WTC11 (cell line): ENCODE measurements around the gene MPDZ. TPM values are rescaled to one million over a fixed set of nuclear protein-coding genes. Genes with fewer than 3 reads are reported as not detected.

Experiments used
- ATAC-seq: fragments of 200-7000 bp; cut with Tn5 transposase; 2 replicates; pipeline ENCODE4 v1.10.0; 2021; ENCODE audit warnings: mild to moderate bottlenecking, moderate library complexity
- CTCF ChIA-PET: fragments of 300-600 bp; sonication (Branson Sonifier 250); formaldehyde crosslinking; loops from one replicate; lab custom pipeline; 2021; ENCODE audit warnings: antibody characterized with exemption; lab: Charles Lee
- POLR2A ChIA-PET: fragments of 350-600 bp; sonication (Branson Sonifier 250); formaldehyde crosslinking; loops from one replicate; lab custom pipeline; 2021; ENCODE audit warnings: antibody characterized with exemption; lab: Charles Lee
- DNase-seq: peaks from one replicate; pipeline ENCODE4 v3.0.0; 2021; ENCODE audit warnings: low spot score
- H3K27ac Mint-ChIP-seq: 2 replicates; pipeline ENCODE4 v1.8.0; 2021; ENCODE audit warnings: mixed read lengths
- H3K27me3 Mint-ChIP-seq: 2 replicates; pipeline ENCODE4 v1.8.0; 2021; ENCODE audit warnings: low read depth, mild to moderate bottlenecking, moderate library complexity, mixed read lengths
- H3K36me3 Mint-ChIP-seq: 2 replicates; pipeline ENCODE4 v1.8.0; 2021; ENCODE audit warnings: mixed read lengths
- H3K4me1 Mint-ChIP-seq: 2 replicates; pipeline ENCODE4 v1.8.0; 2022; ENCODE audit warnings: mixed read lengths
- H3K4me3 Mint-ChIP-seq: 2 replicates; pipeline ENCODE4 v1.8.0; 2021; ENCODE audit warnings: mild to moderate bottlenecking, moderate library complexity, mixed read lengths
- H3K9me3 Mint-ChIP-seq: 2 replicates; pipeline ENCODE4 v1.8.0; 2021; ENCODE audit warnings: mixed read lengths
- ARID4B ChIP-seq: sonication (generic); formaldehyde crosslinking; IDR thresholded peaks from 2 replicates; pipeline ENCODE4 v1.8.0; 2023; ENCODE audit warnings: missing genetic modification reagents, mild to moderate bottlenecking, borderline replicate concordance
- CDX4 ChIP-seq: fragments of 250-450 bp; sonication (Bioruptor Pico); IDR thresholded peaks from 2 replicates; pipeline ENCODE4 v1.9.0; 2021; ENCODE audit warnings: moderate library complexity, mild to moderate bottlenecking, inconsistent platforms, borderline replicate concordance
- ELF4 ChIP-seq: sonication (generic); formaldehyde crosslinking; IDR thresholded peaks from 2 replicates; pipeline ENCODE4 v1.8.1; 2022; ENCODE audit warnings: low read depth, mild to moderate bottlenecking, moderate library complexity, missing genetic modification reagents
- ETV6 ChIP-seq: sonication (generic); formaldehyde crosslinking; IDR thresholded peaks from 2 replicates; pipeline ENCODE4 v1.8.1; 2022; ENCODE audit warnings: mild to moderate bottlenecking, missing genetic modification reagents
- GRHL2 ChIP-seq: fragments of 250-450 bp; sonication (Bioruptor Pico); IDR thresholded peaks from 2 replicates; pipeline ENCODE4 v1.8.0; 2022; ENCODE audit warnings: mild to moderate bottlenecking, moderate library complexity; ENCODE audit not compliant: insufficient replicate concordance, severe bottlenecking
- PREB ChIP-seq: sonication (generic); formaldehyde crosslinking; IDR thresholded peaks from 2 replicates; pipeline ENCODE4 v1.8.1; 2022; ENCODE audit warnings: mild to moderate bottlenecking, missing genetic modification reagents, moderate library complexity, borderline replicate concordance
- RORB ChIP-seq: fragments of 250-450 bp; sonication (Bioruptor Pico); IDR thresholded peaks from 2 replicates; pipeline ENCODE4 v1.9.0; 2021; ENCODE audit warnings: mild to moderate bottlenecking
- SMAD4 ChIP-seq: sonication (generic); formaldehyde crosslinking; IDR thresholded peaks from 2 replicates; pipeline ENCODE4 v1.8.0; 2022; ENCODE audit warnings: mild to moderate bottlenecking, missing genetic modification reagents
- SOX15 ChIP-seq: fragments of 250-450 bp; sonication (Bioruptor Pico); IDR thresholded peaks from 2 replicates; pipeline ENCODE4 v1.9.0; 2021; ENCODE audit warnings: mild to moderate bottlenecking
- TEAD1 ChIP-seq: sonication (generic); formaldehyde crosslinking; IDR thresholded peaks from 2 replicates; pipeline ENCODE4 v1.8.0; 2022; ENCODE audit warnings: mild to moderate bottlenecking, missing genetic modification reagents
- USF1 ChIP-seq: sonication (generic); formaldehyde crosslinking; IDR thresholded peaks from 2 replicates; pipeline ENCODE4 v1.8.0; 2022; ENCODE audit warnings: mild to moderate bottlenecking, missing genetic modification reagents
- ZNF138 ChIP-seq: sonication (generic); formaldehyde crosslinking; conservative IDR thresholded peaks from 2 replicates; pipeline ENCODE4 v1.8.1; 2022; ENCODE audit warnings: mild to moderate bottlenecking, moderate library complexity, missing genetic modification reagents
- ZNF425 ChIP-seq: fragments of 250-450 bp; sonication (Bioruptor Pico); conservative IDR thresholded peaks from 2 replicates; pipeline ENCODE4 v1.9.0; 2021; ENCODE audit warnings: mild to moderate bottlenecking
- total RNA-seq: library from RNA; stranded (reverse); gene quantifications from 3 replicates; pipeline ENCODE4 v1.2.3, GENCODE V29; 2021
- TF ChIP-seq, protein P1 (sequence below): sonication (generic); formaldehyde crosslinking; conservative IDR thresholded peaks from 2 replicates; pipeline ENCODE4 v1.8.1; 2022; ENCODE audit warnings: mild to moderate bottlenecking, missing genetic modification reagents
- TF ChIP-seq, protein P2 (sequence below): sonication (generic); formaldehyde crosslinking; IDR thresholded peaks from 2 replicates; pipeline ENCODE4 v1.8.1; 2023; ENCODE audit warnings: mild to moderate bottlenecking, missing genetic modification reagents

Gene MPDZ
- total RNA-seq, 1 experiment from 2014 or later: 38.5 TPM

GRCh38 chr9:13210306-13210705 is 69.2 kb downstream of the MPDZ start:
- 0 out of 2 replicates have a peak, but pooled peaks cover 5% of the 10 kb centered on the region for H3K4me1 Mint-ChIP-seq
- POLR2A ChIA-PET: interaction anchor here (0.6 kb wide), 1 partner anchor 74 kb away, joined by 3 read pairs; no protein-coding TSS in a partner anchor
- TF ChIP-seq RORB (CRISPR knock-in tag) (no peak), ZNF425 (CRISPR knock-in tag) (no peak), CDX4 (CRISPR knock-in tag) (no peak)
- TF ChIP-seq, protein P1, sequence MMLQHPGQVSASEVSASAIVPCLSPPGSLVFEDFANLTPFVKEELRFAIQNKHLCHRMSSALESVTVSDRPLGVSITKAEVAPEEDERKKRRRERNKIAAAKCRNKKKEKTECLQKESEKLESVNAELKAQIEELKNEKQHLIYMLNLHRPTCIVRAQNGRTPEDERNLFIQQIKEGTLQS (CRISPR knock-in tag): no peak
- TF ChIP-seq, all 79 proteins: peak for 0
- CTCF ChIA-PET: no interaction called here
- ATAC-seq: no peak
- Mint-ChIP-seq H3K4me3 (no peak overlapping the region), H3K27me3 (no peaks in the 10 kb centered on the region), H3K27ac (no peak overlapping the region), H3K9me3 (no peaks in the 10 kb centered on the region), H3K36me3 (peaks cover 19% of the 10 kb centered on the region)
- DNase-seq: no peak

- no peak for DNase-seq
- no peak overlapping the region for H3K27ac Mint-ChIP-seq
- ATAC-seq: no peak
- no peaks in the 10 kb centered on the region for H3K27me3 Mint-ChIP-seq
- peaks cover 15% of the 10 kb centered on the region for H3K36me3 Mint-ChIP-seq
- no peak for TF ChIP-seq ELF4
- no peak for TF ChIP-seq CDX4 (CRISPR knock-in tag)
- TF ChIP-seq, protein P2, sequence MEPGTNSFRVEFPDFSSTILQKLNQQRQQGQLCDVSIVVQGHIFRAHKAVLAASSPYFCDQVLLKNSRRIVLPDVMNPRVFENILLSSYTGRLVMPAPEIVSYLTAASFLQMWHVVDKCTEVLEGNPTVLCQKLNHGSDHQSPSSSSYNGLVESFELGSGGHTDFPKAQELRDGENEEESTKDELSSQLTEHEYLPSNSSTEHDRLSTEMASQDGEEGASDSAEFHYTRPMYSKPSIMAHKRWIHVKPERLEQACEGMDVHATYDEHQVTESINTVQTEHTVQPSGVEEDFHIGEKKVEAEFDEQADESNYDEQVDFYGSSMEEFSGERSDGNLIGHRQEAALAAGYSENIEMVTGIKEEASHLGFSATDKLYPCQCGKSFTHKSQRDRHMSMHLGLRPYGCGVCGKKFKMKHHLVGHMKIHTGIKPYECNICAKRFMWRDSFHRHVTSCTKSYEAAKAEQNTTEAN (CRISPR knock-in tag): no peak
- no peak for TF ChIP-seq ARID4B
- no peak for TF ChIP-seq PREB (CRISPR knock-in tag)
- TF ChIP-seq SOX15: no peak
- TF ChIP-seq TEAD1: no peak
- no peak for TF ChIP-seq USF1 (CRISPR knock-in tag)
- TF ChIP-seq SMAD4: no peak
- TF ChIP-seq GRHL2 (CRISPR knock-in tag): no peak
- TF ChIP-seq ZNF138 (CRISPR knock-in tag): no peak
- TF ChIP-seq ETV6 (CRISPR knock-in tag): no peak
- no peak overlapping the region for H3K4me3 Mint-ChIP-seq
- POLR2A ChIA-PET: interaction anchor here (0.6 kb wide), 1 partner anchor 73 kb away, joined by 3 read pairs; no protein-coding TSS in a partner anchor
- CTCF ChIA-PET: no interaction called here
- H3K4me1 Mint-ChIP-seq: 0 out of 2 replicates have a peak, but pooled peaks cover 5% of the 10 kb centered on the region
- no peaks in the 10 kb centered on the region for H3K9me3 Mint-ChIP-seq
Measured at GRCh38 chr9:13209498-13209897, 70.0 kb downstream of the MPDZ start.
